Measurements from ENCODE around the gene NFAM1. TPM values are rescaled to one million over a fixed set of nuclear protein-coding genes. Genes with fewer than 3 reads are reported as not detected.

Gene NFAM1
- total and polyA plus RNA-seq, 10 donors = 2.0 to 56.6 (median 30.8) TPM

DNA sequence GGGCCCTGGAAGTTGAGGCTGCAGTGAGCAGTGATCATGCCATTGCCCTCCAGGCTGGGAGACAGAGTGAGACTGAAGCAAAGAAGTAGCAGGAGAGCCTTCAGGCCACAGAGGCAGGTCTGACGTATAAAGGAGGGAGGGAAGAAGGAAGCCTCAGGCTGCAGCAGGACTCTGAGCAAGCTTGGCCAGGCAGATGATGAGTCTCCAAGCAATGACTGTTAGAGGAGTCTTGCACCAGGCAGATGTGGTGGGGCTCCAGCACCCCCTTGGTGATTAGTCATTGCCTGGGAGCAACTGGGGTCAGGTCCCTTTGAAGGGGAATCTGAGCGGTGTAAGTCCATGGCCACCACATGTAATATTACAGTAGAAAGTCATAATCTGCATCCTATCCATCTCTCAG is 36.6 kb upstream of the NFAM1 start:
- intact Hi-C loops (cut with DNase I; ENCODE audit: low total_unique reads) = no loop called here
- WGBS, 5 donors = 84 to 89% (median 88%) methylated on average over 2 of the region's 2 CpGs
- Histone ChIP-seq H3K4me3 (no peak overlapping the region), H3K36me3 (no peaks in the 10 kb centered on the region), H3K27ac (no peak overlapping the region), H3K9me3 (no peaks in the 10 kb centered on the region), H3K4me1 (peaks cover 0 to 5% (median 2%) of the 10 kb centered on the region in 6 donors), H3K27me3 (replicated peaks in 1 of 7) (peaks cover 0 to 25% (median 0%) of the 10 kb centered on the region in 7 donors)
- DNase-seq = no peak
- no peak for TF ChIP-seq POLR2AphosphoS5 (IDR thresholded peaks at IDR 0.05)
- TF ChIP-seq POLR2A (IDR thresholded peaks at IDR 0.05) = no peak
- TF ChIP-seq, protein P1, sequence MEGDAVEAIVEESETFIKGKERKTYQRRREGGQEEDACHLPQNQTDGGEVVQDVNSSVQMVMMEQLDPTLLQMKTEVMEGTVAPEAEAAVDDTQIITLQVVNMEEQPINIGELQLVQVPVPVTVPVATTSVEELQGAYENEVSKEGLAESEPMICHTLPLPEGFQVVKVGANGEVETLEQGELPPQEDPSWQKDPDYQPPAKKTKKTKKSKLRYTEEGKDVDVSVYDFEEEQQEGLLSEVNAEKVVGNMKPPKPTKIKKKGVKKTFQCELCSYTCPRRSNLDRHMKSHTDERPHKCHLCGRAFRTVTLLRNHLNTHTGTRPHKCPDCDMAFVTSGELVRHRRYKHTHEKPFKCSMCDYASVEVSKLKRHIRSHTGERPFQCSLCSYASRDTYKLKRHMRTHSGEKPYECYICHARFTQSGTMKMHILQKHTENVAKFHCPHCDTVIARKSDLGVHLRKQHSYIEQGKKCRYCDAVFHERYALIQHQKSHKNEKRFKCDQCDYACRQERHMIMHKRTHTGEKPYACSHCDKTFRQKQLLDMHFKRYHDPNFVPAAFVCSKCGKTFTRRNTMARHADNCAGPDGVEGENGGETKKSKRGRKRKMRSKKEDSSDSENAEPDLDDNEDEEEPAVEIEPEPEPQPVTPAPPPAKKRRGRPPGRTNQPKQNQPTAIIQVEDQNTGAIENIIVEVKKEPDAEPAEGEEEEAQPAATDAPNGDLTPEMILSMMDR (IDR thresholded peaks at IDR 0.05 in 8 of 11, conservative IDR thresholded peaks at IDR 0.05 in 3 of 11) = no peak

DNA sequence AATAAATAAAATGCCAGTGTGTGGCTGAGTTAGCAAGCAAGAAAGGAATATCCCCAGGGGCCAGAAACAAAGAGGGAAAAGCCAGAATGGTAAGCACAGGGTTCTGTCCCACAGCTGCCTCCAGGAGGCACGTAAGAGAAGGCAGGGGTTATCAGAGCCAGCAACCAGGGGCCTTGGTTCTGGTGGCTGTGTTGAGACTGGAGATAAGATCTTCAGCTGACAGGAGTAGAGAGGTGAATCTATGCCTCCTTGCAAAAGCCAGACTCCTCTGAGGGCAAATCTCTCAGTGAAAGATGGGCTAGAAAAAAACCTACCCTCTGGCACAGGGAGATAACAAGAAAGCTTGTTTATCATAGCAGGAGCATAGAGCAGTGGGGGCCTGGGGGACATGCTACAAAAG is 29.8 kb upstream of the NFAM1 start:
- intact Hi-C loops (cut with DNase I; ENCODE audit: low total_unique reads) = no loop called here
- Histone ChIP-seq H3K36me3 (no peaks in the 10 kb centered on the region), H3K27me3 (replicated peaks in 1 of 7) (peaks cover 0 to 62% (median 5%) of the 10 kb centered on the region in 7 donors), H3K9me3 (no peaks in the 10 kb centered on the region), H3K4me3 (no peak overlapping the region), H3K27ac (no peak overlapping the region), H3K4me1 (peaks cover 0 to 3% (median 0%) of the 10 kb centered on the region in 6 donors)
- no peak for DNase-seq
- TF ChIP-seq, protein P1 (IDR thresholded peaks at IDR 0.05 in 8 of 11, conservative IDR thresholded peaks at IDR 0.05 in 3 of 11) = no peak
- TF ChIP-seq POLR2AphosphoS5 (IDR thresholded peaks at IDR 0.05) (no peak), POLR2A (IDR thresholded peaks at IDR 0.05) (no peak)
- WGBS, 5 donors = 32 to 54% (median 43%) methylated on average over 1 of the region's 1 CpG

- WGBS, 5 donors = 70 to 84% (median 79%) methylated on average over 3 of the region's 3 CpGs
- DNase-seq = no peak
Measured at GRCh38 chr22:42461511-42461910, 29.3 kb upstream of the NFAM1 start.

GRCh38 chr22:42459287-42460063 is 27.3 kb upstream of the NFAM1 start:
- peaks cover 0 to 66% (median 5%) of the 10 kb centered on the region in 7 donors for H3K27me3 ChIP-seq (replicated peaks in 1 of 7)
- WGBS, 5 donors = 48 to 69% (median 54%) methylated on average over 19 to 21 of the region's 21 CpGs

More at GRCh38 chr22:42461511-42461910, 29.3 kb upstream of the NFAM1 start:
- H3K9me3 ChIP-seq = no peaks in the 10 kb centered on the region
- intact Hi-C loops (cut with DNase I; ENCODE audit: low total_unique reads) = no loop called here
- no peak overlapping the region for H3K27ac ChIP-seq
- peaks cover 0 to 62% (median 5%) of the 10 kb centered on the region in 7 donors for H3K27me3 ChIP-seq (replicated peaks in 1 of 7)
- peaks cover 0 to 3% (median 0%) of the 10 kb centered on the region in 6 donors for H3K4me1 ChIP-seq
- TF ChIP-seq POLR2A (IDR thresholded peaks at IDR 0.05) = no peak
- no peak overlapping the region for H3K4me3 ChIP-seq
- H3K36me3 ChIP-seq = no peaks in the 10 kb centered on the region

More at GRCh38 chr22:42459287-42460063, 27.3 kb upstream of the NFAM1 start:
- H3K36me3 ChIP-seq = no peaks in the 10 kb centered on the region
- peaks cover 0 to 3% (median 0%) of the 10 kb centered on the region in 6 donors for H3K4me1 ChIP-seq
- intact Hi-C loops (cut with DNase I; ENCODE audit: low total_unique reads) = no loop called here
- TF ChIP-seq, protein P1 (IDR thresholded peaks at IDR 0.05 in 8 of 11, conservative IDR thresholded peaks at IDR 0.05 in 3 of 11) = no peak
- TF ChIP-seq POLR2A (IDR thresholded peaks at IDR 0.05) (no peak), POLR2AphosphoS5 (IDR thresholded peaks at IDR 0.05) (no peak)
- no peak for DNase-seq
- H3K4me3 ChIP-seq = no peak overlapping the region
- no peak overlapping the region for H3K27ac ChIP-seq
- no peaks in the 10 kb centered on the region for H3K9me3 ChIP-seq
